Stimulated activated naive CD8-positive, alpha-beta T cell treated with anti-CD3 and anti-CD28 coated beads, Interleukin-15, Interleukin-2, amounts not matched to agents 100 ng/mL and 50 ng/mL, for 24 hours (primary cell): Measurements from ENCODE around the gene LHX4.

Source experiments
- H3K27ac Mint-ChIP-seq: one replicate; pipeline ENCODE4 v1.8.0; 2021; ENCODE audit warnings: mild to moderate bottlenecking, mixed read lengths
- H3K27me3 Mint-ChIP-seq: one replicate; pipeline ENCODE4 v1.8.0; 2021; ENCODE audit warnings: mixed read lengths
- H3K36me3 Mint-ChIP-seq: one replicate; pipeline ENCODE4 v1.8.0; 2021; ENCODE audit warnings: low read depth, mixed read lengths
- H3K4me1 Mint-ChIP-seq: one replicate; pipeline ENCODE4 v1.8.0; 2021; ENCODE audit warnings: low read depth, mixed read lengths
- H3K4me3 Mint-ChIP-seq: one replicate; pipeline ENCODE4 v1.8.0; 2021; ENCODE audit warnings: mild to moderate bottlenecking, mixed read lengths
- H3K9me3 Mint-ChIP-seq: one replicate; pipeline ENCODE4 v1.8.0; 2021; ENCODE audit warnings: mixed read lengths

The LHX4 gene

DNA sequence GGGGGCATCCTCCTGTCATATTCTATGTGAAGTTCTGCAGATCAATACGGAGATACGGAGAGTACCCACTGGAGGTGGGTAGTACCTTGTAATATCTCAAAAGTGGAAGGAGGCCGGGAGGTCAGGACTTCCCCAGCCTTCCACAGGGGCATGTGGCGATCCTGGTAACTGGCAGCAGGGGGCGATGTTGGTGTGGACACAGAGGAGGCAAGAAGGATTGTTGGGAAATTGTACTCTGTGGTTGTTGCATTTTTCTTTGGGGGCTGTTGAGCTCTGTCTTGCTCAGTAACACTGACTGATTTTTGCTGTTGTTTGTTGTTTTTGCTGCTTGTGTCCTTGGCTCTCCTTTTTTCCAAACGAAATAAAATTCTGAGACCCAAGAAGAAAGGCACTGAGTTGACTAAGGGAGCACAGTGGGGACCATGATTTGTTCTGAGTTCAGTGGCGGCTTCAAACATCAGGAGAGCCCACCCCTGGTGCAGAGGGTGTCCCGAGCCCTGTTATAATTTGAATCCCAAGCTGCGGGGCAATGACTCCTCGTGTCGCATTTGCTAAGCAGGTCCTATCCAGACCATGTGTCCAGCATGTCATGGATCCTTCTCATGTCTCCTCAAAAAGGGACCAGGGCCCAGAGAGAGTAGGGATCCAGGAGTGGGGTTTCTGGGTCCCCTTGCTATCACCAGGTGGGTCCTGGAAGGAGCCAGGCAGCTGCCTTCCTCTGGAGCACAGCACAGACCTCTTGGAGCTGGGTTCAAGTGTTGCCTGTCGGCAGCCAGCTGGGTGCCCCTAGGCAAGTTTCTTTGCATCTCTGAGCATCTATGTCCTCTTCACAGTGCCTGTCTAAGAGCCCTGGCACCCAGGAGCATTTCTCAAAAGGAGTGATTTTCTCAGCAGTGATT lies 22.8 kb downstream of the LHX4 start:
- Mint-ChIP-seq H3K36me3 (no peaks in the 10 kb centered on the region), H3K4me1 (no peaks in the 10 kb centered on the region), H3K9me3 (no peaks in the 10 kb centered on the region), H3K4me3 (no peak overlapping the region), H3K27me3 (peaks cover 51% of the 10 kb centered on the region), H3K27ac (no peak overlapping the region)

DNA sequence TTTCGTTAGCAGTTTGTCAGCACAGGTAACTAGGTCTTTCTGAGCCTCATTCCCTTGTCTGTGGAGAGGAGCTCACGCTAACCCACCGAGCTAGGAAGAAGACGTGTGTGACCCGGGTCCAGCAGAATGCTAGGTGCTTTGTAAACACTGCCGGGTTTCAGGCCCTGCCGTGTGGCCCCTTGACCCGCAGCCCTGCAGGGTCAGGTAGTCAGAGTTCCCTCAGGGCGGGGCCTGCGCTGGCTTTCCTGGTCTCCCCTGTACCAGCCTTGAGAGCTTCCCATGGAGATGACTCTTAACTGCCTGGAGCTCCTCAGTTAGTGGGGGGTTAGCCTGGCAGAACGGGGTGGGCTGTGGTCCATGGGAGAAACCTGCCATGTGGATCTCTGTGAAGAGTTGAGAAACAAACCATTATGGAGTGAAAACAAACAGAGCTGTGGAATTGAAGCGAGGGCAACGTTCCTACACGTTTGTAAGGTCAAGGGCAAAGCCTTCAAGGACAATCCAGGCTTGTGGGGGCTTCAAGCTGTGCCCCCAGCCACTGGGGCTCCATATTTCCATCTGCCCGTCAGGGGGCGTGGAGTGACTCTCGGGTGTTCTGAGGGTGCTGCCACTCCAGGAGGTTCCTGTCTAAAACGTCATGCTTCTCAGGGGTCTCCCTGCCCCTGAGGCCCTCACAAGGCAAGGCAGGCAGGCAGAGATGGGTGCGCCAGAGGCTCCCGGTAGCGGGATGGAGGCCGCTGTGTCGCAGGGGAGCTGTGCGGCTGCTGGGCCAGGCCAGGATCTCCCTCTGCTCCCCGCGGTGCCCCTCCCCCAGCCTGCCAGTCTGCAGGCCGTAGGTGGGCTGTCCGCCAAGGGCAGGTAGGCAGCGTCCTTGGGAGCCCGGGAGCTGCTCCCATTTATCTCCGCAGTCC lies 23.8 kb downstream of the LHX4 start:
- no peak overlapping the region for H3K4me3 Mint-ChIP-seq
- H3K27me3 Mint-ChIP-seq: peaks cover 53% of the 10 kb centered on the region
- H3K27ac Mint-ChIP-seq: no peak overlapping the region
- H3K4me1 Mint-ChIP-seq: no peaks in the 10 kb centered on the region
- no peaks in the 10 kb centered on the region for H3K9me3 Mint-ChIP-seq
- H3K36me3 Mint-ChIP-seq: no peaks in the 10 kb centered on the region

DNA sequence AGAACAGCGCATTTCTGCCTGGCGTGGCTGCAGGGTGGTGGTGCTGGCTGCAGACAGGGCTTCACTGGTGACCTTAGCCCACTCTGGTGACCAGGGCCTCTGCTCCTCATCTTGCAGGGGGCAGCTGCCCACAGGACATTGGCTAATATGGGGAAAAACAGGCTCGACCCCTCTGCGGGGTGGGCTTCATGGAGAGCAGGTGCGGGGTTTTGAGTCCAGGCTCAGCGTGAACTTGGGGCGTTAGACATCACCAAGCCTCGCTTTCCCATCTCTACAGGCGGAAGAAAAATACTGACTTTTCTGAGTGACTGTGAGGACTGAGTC lies 24.4 kb downstream of the LHX4 start:
- Mint-ChIP-seq H3K4me1 (no peaks in the 10 kb centered on the region), H3K27me3 (peaks cover 53% of the 10 kb centered on the region), H3K4me3 (no peak overlapping the region), H3K27ac (no peak overlapping the region), H3K9me3 (no peaks in the 10 kb centered on the region), H3K36me3 (no peaks in the 10 kb centered on the region)

DNA sequence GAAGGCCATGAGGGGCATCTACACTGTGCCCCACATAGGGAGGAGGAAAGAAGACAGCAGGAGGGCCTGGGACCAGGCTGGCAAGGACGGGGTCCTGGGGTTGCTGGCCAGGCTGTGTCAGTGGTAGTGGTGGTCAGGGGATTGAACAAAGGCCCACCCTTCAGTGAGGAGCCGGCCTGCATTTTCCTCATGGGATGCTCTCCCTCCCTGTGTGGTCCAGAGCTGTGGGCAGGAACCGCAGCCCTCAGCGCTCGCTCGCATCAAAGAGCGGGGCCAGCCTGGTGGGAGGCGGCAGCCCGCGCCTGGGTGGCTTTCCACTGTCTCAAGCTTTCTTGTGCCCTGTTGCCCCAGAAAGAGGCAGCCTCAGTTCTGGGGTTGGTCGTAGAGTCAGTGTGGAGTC lies 24.8 kb downstream of the LHX4 start:
- H3K27me3 Mint-ChIP-seq: peaks cover 50% of the 10 kb centered on the region

DNA sequence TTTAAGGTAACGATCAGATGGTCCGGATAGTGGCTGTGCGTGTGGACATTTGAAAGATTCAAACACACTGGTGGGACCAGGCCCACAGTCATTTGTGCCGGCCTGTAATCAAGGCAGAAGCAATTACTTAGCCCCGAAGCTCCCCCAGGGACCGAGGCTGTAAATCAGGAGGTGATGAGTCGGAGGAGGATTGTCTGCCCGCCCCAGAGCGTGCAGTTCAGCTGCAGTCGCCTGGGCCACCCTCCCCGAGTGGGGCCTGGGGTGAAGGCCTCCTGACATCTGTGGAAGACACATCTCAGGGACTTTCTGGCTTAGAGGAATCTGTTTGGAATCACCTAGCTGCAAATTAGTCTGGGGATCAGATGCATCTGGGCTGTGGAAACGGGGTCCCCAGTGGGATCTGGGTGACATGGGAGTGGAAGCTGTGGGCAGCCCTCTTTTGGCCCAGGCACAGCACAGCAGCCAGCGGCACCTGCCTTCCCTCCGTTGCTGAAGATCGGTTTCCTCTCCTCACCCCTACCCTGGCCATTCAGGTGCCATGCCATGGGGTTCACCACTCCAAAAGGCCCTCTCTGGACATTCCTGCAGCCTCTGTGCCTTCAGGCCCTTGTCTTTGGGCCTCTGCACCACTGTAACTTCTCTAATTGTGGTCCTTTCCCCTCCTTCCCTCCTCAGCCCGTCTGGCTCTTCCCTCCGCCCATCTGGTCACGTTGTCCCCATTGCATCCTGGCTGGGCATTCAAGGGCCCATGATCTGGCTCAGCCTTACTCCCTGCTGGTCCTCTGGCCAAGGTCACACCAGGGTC lies 25.7 kb downstream of the LHX4 start:
- Mint-ChIP-seq H3K27me3 (peaks cover 44% of the 10 kb centered on the region), H3K4me1 (no peaks in the 10 kb centered on the region), H3K36me3 (no peaks in the 10 kb centered on the region), H3K27ac (no peak overlapping the region), H3K4me3 (no peak overlapping the region), H3K9me3 (no peaks in the 10 kb centered on the region)

More for the DNA sequence above, 24.8 kb downstream of the LHX4 start:
- Mint-ChIP-seq H3K9me3 (no peaks in the 10 kb centered on the region), H3K27ac (no peak overlapping the region), H3K36me3 (no peaks in the 10 kb centered on the region), H3K4me3 (no peak overlapping the region), H3K4me1 (no peaks in the 10 kb centered on the region)

DNA sequence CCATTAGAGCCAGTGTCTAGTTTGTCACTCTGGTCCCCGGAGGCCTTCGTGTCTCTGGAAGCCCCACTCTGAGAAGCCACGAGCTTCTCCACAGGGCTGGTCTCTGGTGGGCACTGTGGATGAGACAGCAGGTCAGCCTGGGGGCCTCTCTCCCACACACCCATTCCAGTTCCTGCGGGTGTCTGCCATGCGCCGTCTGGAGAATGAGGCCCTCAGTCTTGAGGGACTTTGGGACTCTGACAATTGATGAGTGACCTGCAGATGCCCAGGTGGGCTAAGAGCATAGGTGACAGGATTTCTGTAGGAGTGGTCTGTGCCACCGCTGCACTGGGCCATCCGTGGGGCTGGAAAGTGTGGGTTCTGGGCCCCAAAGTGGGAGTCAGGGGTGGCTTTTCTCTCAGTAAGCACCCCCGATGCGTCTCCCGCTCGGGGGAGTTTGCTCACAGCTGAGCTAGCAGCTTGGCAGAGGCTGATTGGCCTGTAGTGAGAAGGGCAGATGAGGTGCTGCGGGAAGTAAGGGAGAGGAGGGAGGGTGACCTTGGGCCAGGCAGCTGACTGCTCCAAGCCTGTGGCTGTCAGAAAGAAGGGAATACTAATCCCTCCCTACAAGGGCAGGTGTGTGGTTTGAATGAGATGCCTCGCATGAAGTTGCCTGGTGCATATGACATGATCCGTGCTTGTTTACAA lies 26.4 kb downstream of the LHX4 start:
- no peak overlapping the region for H3K27ac Mint-ChIP-seq
- no peaks in the 10 kb centered on the region for H3K36me3 Mint-ChIP-seq
- H3K9me3 Mint-ChIP-seq: no peaks in the 10 kb centered on the region
- no peak overlapping the region for H3K4me3 Mint-ChIP-seq
- H3K27me3 Mint-ChIP-seq: peaks cover 40% of the 10 kb centered on the region
- H3K4me1 Mint-ChIP-seq: no peaks in the 10 kb centered on the region

DNA sequence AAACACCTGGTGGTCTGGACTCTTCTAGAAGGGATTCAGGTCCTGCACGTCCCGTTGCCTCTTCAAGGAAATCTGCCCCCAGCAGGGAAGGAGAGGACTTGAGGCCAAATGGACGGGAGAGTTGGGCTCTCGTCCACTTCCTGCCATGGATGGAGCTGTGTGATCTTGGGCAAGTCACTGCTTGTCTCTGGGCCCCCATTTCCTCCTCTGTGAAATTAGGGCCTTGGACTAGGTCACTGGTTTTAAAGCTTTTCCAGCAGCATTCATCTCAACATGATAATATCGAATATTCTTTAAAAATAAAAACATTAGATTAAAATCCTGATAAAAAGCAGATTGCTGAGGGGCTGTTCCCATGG lies 26.9 kb downstream of the LHX4 start:
- H3K27me3 Mint-ChIP-seq: peaks cover 35% of the 10 kb centered on the region
- H3K36me3 Mint-ChIP-seq: no peaks in the 10 kb centered on the region
- H3K9me3 Mint-ChIP-seq: no peaks in the 10 kb centered on the region
- no peak overlapping the region for H3K27ac Mint-ChIP-seq
- no peaks in the 10 kb centered on the region for H3K4me1 Mint-ChIP-seq
- H3K4me3 Mint-ChIP-seq: no peak overlapping the region

DNA sequence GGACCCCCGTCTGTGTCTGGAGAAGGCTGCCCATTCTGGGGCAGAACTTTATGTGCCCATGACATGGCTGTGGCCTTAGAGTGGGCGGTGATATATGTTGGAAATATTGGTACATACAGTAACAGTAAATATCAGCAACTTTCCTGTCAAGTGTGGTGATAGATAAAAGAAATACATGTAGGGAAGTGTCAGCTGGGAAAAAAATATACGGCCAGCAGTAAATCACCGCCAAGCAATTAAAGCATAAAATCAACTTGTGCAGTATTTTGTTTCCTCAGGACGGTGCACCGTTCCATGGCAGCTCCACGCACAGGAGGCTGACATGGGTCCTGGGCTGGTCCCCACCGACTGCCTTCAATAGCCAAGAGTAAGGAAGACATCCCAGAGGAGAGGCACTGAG lies 27.4 kb downstream of the LHX4 start:
- H3K36me3 Mint-ChIP-seq: no peaks in the 10 kb centered on the region
- no peak overlapping the region for H3K27ac Mint-ChIP-seq
- H3K27me3 Mint-ChIP-seq: peaks cover 33% of the 10 kb centered on the region
- no peak overlapping the region for H3K4me3 Mint-ChIP-seq
- H3K4me1 Mint-ChIP-seq: no peaks in the 10 kb centered on the region
- no peaks in the 10 kb centered on the region for H3K9me3 Mint-ChIP-seq

DNA sequence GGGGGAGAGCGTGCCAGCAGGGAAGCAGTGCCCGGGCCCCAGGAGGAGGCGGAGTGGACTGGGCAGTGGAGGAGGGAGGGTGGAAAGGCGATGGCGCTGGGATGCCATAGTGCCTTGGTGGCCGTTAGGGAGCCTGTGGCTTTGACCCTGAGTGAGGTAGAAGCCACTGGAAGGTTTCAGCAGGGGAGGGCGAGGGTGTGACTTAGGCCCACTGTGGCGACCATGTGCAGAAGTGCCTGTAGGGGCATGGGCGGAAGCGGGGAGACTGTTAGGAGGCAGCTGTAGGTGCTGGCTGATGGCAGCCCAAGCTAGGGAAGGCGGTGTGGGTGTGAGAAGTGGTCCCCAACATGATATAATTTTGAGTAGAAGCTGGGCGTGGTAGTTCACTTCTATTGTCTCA lies 28.2 kb downstream of the LHX4 start:
- Mint-ChIP-seq H3K4me3 (no peak overlapping the region), H3K27me3 (peaks cover 28% of the 10 kb centered on the region), H3K9me3 (no peaks in the 10 kb centered on the region), H3K4me1 (no peaks in the 10 kb centered on the region), H3K27ac (no peak overlapping the region), H3K36me3 (no peaks in the 10 kb centered on the region)

DNA sequence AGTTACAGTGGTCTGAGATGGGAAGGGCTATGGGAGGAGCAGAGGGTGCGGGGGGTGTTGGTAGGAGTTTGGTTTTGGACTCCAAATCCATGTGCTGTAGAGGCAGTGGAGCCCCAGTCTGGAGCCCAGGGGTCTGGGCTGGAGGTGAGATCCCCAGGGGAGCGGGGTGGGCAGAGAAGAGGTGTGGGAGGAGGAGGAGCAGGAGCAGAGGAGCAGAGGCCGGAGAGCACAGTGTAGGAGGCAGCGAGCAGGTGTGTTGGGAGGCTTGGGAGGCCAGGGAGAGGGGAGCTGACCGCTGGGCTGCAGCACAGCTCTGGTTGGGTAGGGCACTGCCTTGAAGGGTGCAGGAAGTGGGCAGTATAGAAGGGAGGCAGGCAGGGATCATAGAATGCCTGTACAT lies 28.9 kb downstream of the LHX4 start:
- Mint-ChIP-seq H3K27ac (no peak overlapping the region), H3K27me3 (peaks cover 23% of the 10 kb centered on the region), H3K36me3 (no peaks in the 10 kb centered on the region), H3K9me3 (no peaks in the 10 kb centered on the region), H3K4me1 (no peaks in the 10 kb centered on the region), H3K4me3 (no peak overlapping the region)

DNA sequence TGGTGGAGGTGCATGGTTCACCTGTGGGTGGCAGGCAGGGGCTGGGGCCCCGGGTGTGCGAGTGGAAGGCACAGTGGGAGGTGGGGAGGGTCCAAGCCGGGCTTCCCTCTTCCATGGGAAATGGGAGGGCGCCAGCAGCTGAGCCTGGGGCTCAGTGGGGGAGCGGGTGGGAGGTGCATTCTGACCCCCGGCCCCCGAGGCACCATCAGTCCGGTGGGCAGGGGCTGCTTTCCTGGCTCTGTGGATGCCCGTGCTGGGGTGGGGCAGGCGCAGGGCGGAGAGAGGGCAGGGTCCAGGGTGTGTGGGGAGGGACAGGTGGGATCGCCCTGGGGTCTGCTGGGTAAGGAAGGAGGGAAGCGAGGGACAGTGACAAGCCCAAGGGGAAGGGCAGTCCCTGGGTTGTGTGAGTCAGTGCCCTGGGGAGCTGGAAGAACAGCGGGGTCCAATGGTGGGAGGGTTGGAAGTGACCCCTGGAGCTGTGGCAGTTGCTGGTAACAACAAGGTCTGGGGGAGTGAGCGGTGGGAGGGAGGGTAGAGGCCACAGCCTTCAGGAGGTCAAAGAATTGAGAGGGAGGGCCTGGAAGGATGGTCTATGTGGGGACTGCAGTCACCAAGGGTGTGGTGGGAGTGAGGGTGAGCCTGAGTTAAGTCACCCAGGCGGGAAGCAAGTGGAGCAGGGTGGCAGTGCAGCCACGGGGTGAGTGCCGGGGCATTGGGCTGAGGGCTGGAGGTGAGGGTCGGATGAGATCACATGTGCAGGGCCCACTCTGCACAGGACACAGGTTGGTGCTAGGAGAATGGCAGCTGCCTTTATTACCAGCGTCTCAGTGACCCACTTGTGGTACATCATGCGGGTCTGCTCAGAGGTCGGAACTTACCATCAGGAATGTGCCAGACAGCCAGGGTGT lies 29.6 kb downstream of the LHX4 start:
- no peaks in the 10 kb centered on the region for H3K4me1 Mint-ChIP-seq
- H3K4me3 Mint-ChIP-seq: no peak overlapping the region
- H3K9me3 Mint-ChIP-seq: no peaks in the 10 kb centered on the region

DNA sequence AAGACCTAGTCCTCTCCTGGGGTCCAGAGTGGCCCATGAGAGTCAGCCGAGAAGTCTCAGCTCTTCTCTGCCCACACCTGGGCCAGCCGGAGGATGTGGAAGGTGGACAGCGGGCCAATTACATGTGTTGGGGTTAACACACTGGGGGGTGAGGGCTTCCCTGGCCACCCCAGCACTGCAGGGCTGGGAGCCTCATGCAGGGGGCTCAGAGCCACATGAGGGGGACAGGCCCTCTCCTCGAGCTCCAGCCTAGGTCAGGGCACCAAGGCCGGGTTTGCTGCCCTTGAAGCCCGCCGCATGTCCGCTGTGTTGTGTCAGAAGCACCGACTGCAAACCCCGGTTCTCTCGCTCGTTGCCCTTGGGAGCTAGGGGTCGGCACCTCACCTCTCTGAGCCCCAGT lies 30.5 kb downstream of the LHX4 start:
- Mint-ChIP-seq H3K27ac (no peak overlapping the region), H3K4me3 (no peak overlapping the region), H3K27me3 (peaks cover 21% of the 10 kb centered on the region), H3K9me3 (no peaks in the 10 kb centered on the region), H3K4me1 (no peaks in the 10 kb centered on the region), H3K36me3 (no peaks in the 10 kb centered on the region)

More for the DNA sequence above, 29.6 kb downstream of the LHX4 start:
- peaks cover 23% of the 10 kb centered on the region for H3K27me3 Mint-ChIP-seq
- no peaks in the 10 kb centered on the region for H3K36me3 Mint-ChIP-seq
- H3K27ac Mint-ChIP-seq: no peak overlapping the region

DNA sequence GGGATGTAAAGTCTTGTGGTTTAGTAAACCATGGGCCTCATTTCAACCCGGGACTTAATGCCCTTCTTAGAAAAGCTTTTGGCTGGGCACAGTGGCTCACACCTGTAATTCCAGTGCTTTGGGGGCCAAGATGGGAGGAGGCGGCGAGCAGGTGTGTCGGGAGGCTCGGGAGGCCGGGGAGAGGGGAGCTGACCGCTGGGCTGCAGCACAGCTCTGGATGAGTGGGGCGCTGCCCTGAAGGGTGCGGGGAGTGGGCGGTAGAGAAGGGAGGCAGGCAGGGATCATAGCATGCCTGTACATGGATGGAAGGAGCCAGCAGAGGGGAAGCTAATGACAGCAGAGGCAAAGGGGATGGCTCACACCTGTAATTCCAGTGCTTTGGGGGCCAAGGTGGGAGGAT lies 31.0 kb downstream of the LHX4 start:
- H3K27me3 Mint-ChIP-seq: peaks cover 18% of the 10 kb centered on the region
- H3K9me3 Mint-ChIP-seq: no peaks in the 10 kb centered on the region
- no peaks in the 10 kb centered on the region for H3K36me3 Mint-ChIP-seq
- no peak overlapping the region for H3K4me3 Mint-ChIP-seq
- H3K27ac Mint-ChIP-seq: no peak overlapping the region
- H3K4me1 Mint-ChIP-seq: no peaks in the 10 kb centered on the region
